Left ventricle myocardium superior (tissue), 1 donor: Measurements from ENCODE around the gene PTPRG. TPM values are rescaled to one million over a fixed set of nuclear protein-coding genes. Genes with fewer than 3 reads are reported as not detected.

Experiments
- ATAC-seq: fragments of 200-7000 bp; cut with Tn5 transposase; one replicate; pipeline ENCODE4 v1.9.1; 2020; ENCODE audit warnings: mild to moderate bottlenecking, moderate library complexity
- DNase-seq: peaks from one replicate; pipeline ENCODE4 v3.0.0-alpha.2; 2020
- intact Hi-C: fragments of 100-400 bp; cut with micrococcal nuclease; formaldehyde crosslinking; loops from one replicate; pipeline ENCODE4 v1.11.0; 2022
- total RNA-seq: library from RNA; stranded (reverse); fragmentation: NEBNext Ultra II Directional; extraction: Animal tissue kit (Norgen Biotek cat#: 25700); gene quantifications from one replicate; pipeline ENCODE4 v1.2.1, GENCODE V29; 2021
- donor health status: DM: no; HTN: yes; CAD: no; lungs with severe emphysema.

Gene PTPRG
- total RNA-seq, 1 donor from 2014 or later: 30.4 TPM

GRCh38 chr3:61913701-61914100, 352.3 kb downstream of the PTPRG start:
- ATAC-seq (no peak), DNase-seq (no peak)
- intact Hi-C loops: no loop called here

DNA sequence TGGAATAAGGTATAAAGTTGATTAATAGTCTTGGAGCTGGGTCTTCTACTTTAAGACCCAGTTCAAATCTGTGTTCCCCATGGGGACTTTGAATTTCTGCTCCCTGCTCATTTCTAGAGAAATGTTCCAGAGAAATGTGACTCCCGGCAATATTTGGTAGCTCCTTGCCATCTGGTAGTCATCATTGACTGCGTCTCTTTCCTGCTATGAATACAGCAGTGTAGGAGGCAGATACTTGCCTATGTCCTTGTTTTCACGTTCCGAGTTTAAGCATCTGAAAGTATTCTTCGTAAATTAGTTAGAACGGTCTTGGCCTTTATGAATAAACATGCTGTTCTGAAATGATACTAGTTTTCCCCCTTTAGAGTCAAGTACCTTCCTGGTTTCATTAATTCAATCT, 352.9 kb downstream of the PTPRG start:
- ATAC-seq: peak; percentile 62
- intact Hi-C loops: no loop called here
- no peak for DNase-seq

GRCh38 chr3:61915296-61915695, 353.9 kb downstream of the PTPRG start:
- ATAC-seq: no peak
- intact Hi-C loops: no loop called here
- DNase-seq: no peak

DNA sequence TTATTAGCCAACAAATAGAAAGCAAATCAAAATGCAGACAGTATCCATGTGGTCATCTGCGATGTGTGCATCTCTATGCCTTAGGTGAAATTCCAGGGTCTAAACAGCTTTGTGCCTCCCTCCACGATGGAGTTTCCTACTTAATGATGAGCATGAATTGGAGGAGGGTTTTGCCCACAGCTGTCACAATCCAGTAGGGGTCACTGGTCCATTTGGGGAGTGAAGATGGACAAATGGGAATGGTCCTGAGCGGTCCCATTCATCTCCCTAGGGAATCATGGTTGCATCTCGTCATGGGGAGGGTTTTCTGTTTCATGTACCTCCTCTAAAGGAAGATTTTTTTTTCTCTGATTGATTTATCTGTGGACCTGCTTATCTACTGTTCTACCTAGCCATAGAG, 358.0 kb downstream of the PTPRG start:
- intact Hi-C loops: no loop called here
- ATAC-seq (no peak), DNase-seq (no peak)

GRCh38 chr3:61922118-61922517, 360.7 kb downstream of the PTPRG start:
- DNase-seq (no peak), ATAC-seq (no peak)
- intact Hi-C loops: loop anchor here (10.0 kb wide), 1 partner anchor 47 kb away; no protein-coding TSS in a partner anchor

- ATAC-seq (peak; percentile 71), DNase-seq (peak; percentile 85)
- intact Hi-C loops: loop anchor here (10.0 kb wide), 1 partner anchor 49 kb away; no protein-coding TSS in a partner anchor
Observed at GRCh38 chr3:61924090-61924735, 362.8 kb downstream of the PTPRG start.

DNA sequence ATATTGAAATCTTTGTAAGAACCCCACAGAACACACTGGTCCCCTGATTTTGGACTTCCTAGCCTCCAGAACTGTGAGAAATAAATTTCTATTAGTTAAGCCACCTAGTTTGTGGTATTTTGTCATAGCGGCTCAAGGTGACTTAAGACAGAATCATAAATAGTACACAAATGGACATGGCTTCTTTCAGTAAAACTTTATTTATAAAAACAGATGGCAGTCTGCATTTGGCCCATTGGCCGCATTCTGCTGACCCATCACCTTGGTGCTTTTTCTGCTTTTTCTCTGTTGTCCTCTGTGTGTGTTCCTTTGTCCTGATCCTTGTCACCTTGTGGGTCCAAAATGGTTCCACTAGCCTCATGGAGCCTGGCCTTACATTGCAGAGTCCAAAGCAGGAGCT, 363.6 kb downstream of the PTPRG start:
- ATAC-seq: no peak

GRCh38 chr3:61925721-61926120, 364.4 kb downstream of the PTPRG start:
- intact Hi-C loops: loop anchor here (10.0 kb wide), 1 partner anchor 51 kb away; no protein-coding TSS in a partner anchor
- DNase-seq (no peak), ATAC-seq (no peak)

More for the DNA sequence above, 363.6 kb downstream of the PTPRG start:
- DNase-seq: no peak
- intact Hi-C loops: loop anchor here (10.0 kb wide), 1 partner anchor 50 kb away; no protein-coding TSS in a partner anchor

DNA sequence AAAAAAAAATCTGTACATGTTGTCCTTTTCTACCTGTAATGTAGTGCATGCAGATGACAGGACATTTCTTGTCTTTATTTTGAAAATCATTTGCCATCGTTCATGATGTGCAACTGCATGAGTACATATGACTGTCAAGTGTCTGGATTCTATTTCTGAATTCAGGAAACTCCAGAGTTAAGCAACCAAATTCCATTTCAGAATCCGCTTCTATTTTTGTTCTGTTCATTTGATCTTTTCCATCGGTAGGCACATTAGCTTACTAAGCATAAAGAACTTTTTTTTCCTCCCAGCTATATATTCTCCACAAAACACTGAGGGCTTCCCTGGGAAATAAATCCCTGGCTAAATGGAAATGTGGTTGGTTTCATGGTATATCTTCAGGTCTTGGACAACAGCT, 365.6 kb downstream of the PTPRG start:
- ATAC-seq (peak; percentile 47), DNase-seq (no peak)
- intact Hi-C loops: loop anchor here (10.0 kb wide), 1 partner anchor 52 kb away; no protein-coding TSS in a partner anchor

DNA sequence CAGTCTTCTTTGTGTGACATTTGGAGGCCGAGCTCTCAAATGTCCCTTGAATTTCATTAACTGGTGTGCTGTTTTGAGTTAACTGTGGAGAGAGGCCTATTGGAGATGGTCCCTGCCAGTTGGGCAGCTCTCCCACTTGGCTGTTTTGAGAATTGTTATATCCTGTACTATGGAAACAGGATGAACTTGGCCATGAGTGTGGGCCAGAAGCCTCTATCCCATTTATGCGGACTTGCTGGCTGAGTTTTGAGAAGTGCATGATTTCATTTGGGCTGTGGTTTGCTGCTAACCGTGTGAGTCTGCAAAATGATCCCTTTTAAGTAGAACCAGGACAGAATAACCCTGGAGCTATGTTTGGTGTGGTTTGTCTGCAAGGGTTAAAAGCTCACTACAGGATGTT, 366.0 kb downstream of the PTPRG start:
- intact Hi-C loops: loop anchor here (10.0 kb wide), 1 partner anchor 53 kb away; no protein-coding TSS in a partner anchor
- ATAC-seq: peak; percentile 92
- peak; percentile 88 for DNase-seq

GRCh38 chr3:61928039-61928438, 366.7 kb downstream of the PTPRG start:
- DNase-seq: no peak
- intact Hi-C loops: loop anchor here (10.0 kb wide), 1 partner anchor 53 kb away; no protein-coding TSS in a partner anchor
- ATAC-seq: peak; percentile 33

DNA sequence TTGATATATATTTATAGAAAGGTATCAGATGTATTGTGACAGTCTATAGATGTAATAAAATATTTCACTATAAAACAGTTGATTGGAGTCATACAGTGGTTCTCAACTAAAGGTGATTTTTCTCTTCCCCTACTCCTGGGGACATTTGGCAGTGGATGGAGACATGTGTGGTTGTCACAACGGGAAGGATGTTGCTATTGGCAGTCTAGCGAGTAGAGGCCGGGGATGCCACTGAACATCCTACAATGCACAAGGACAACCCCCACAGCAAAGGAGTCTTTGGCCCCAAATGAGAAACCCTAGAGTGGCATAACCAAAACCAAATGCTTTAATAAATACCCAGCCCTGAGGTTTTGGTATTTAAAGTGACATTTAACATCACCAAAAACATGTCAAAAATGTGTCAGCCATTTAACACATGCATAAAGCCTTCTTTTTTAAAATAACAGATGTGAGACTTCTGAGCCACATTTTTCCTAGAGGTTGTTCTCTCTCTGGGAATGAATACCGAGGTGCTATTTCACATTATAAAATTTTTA, 367.5 kb downstream of the PTPRG start:
- ATAC-seq (no peak), DNase-seq (no peak)
- intact Hi-C loops: loop anchor here (10.0 kb wide), 1 partner anchor 54 kb away; no protein-coding TSS in a partner anchor

GRCh38 chr3:61929617-61930016, 368.2 kb downstream of the PTPRG start:
- DNase-seq (no peak), ATAC-seq (no peak)
- intact Hi-C loops: loop anchor here (10.0 kb wide), 1 partner anchor 55 kb away; no protein-coding TSS in a partner anchor

GRCh38 chr3:61932499-61932898, 371.1 kb downstream of the PTPRG start:
- intact Hi-C loops: no loop called here
- no peak for ATAC-seq

GRCh38 chr3:61933798-61934504, 372.6 kb downstream of the PTPRG start:
- DNase-seq (no peak), ATAC-seq (no peak)
- intact Hi-C loops: no loop called here

More at GRCh38 chr3:61932499-61932898, 371.1 kb downstream of the PTPRG start:
- no peak for DNase-seq

DNA sequence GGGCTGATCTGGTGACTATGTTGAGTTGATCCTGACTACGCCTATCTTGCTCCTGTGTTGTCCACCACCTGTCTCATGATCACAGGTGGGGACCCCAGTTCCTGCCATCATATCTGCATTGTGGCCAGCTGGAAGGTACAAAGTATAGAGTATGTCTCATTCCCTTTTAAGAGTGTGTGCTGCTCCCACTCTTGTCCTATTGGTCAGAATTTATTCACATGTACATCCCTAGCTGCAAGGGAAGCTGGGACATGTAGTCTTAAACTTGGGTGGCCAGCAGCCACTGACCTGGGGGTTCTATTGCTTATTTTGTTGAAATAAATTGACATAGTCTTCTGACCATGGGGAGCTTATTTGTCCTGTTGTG, 373.1 kb downstream of the PTPRG start:
- no peak for ATAC-seq
- intact Hi-C loops: no loop called here
- no peak for DNase-seq

GRCh38 chr3:61935814-61936213, 374.4 kb downstream of the PTPRG start:
- no peak for ATAC-seq
- intact Hi-C loops: no loop called here
- DNase-seq: no peak

DNA sequence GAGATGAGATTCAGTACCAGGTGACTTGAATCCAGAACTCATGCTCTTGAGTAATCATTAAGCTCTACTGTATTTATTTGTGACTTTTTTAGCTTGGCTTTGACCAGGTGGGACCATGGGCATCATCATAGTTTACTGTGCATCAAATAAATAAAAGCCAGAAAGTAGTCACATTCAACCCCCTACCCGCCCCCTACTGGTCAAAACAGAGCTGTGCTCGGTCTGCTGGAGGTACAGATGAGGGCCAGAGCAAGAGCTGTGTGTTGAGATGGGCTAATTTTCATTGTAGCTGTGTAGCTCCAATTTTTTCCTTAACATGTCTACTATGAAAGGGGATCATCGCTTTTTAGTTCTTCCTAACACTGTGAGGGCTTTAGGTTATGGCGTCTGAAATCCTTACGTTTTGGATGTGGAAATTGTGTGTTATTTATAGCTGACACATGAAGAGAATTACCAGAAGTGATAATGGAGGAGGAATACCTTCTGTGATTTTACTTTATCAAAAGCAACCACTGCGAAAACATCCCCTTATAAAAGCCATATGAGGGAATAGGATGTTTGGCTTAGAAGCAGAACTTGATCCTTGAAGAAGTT, 375.1 kb downstream of the PTPRG start:
- DNase-seq (no peak), ATAC-seq (no peak)
- intact Hi-C loops: no loop called here

GRCh38 chr3:61937477-61937876, 376.1 kb downstream of the PTPRG start:
- ATAC-seq (no peak), DNase-seq (no peak)
- intact Hi-C loops: no loop called here
